HCT116 (cell line): Measurements from ENCODE around the gene LRRC61.

Experiments
- CEBPB ChIP-seq: IDR thresholded peaks from 2 replicates; pipeline ENCODE4 v1.6.1; 2012; ENCODE audit warnings: low read depth
- JUND ChIP-seq: IDR thresholded peaks from 2 replicates; pipeline ENCODE4 v1.6.1; 2012
- POLR2A ChIP-seq: IDR thresholded peaks from 2 replicates; pipeline ENCODE4 v1.7.0; 2011; ENCODE audit warnings: borderline replicate concordance; ENCODE audit not compliant: insufficient read depth, insufficient read length; ENCODE audit errors: extremely low read depth
- POLR2AphosphoS5 ChIP-seq: IDR thresholded peaks from 2 replicates; pipeline ENCODE4 v1.6.1; 2011; ENCODE audit warnings: mild to moderate bottlenecking, low read depth, low read length, moderate library complexity
- SIN3A ChIP-seq: IDR thresholded peaks from 2 replicates; pipeline ENCODE4 v1.6.1; 2012; ENCODE audit warnings: low read depth
- ZFX ChIP-seq: fragments of 450-650 bp; IDR thresholded peaks from 2 replicates; pipeline ENCODE4 v1.6.1; 2017
- ZNF274 ChIP-seq: fragments of 200-500 bp; sonication (Bioruptor generic); IDR thresholded peaks from 2 replicates; pipeline ENCODE4 v1.6.1; 2014; ENCODE audit warnings: mild to moderate bottlenecking, low read depth, low read length, inconsistent platforms
- TF ChIP-seq, protein P1 (sequence below), 3 experiments: fragments of 200-600 bp in 1 of 3; sonication (generic) in 1 of 3; IDR thresholded peaks in 2 of 3; conservative IDR thresholded peaks in 1 of 3; 2 replicates each; pipeline ENCODE4 v1.5.1; 2012 to 2017; ENCODE audit warnings: low read depth in 2 of 3, low read length in 2 of 3, antibody characterized with exemption in 1 of 3, borderline replicate concordance in 1 of 3, control low read depth in 1 of 3, mild to moderate bottlenecking in 1 of 3, mixed read lengths in 1 of 3, mixed run types in 1 of 3, moderate library complexity in 1 of 3; ENCODE audit not compliant: insufficient read depth in 1 of 3
- TF ChIP-seq, protein P2 (sequence below): IDR thresholded peaks from 2 replicates; pipeline ENCODE4 v1.6.1; 2012; ENCODE audit warnings: low read depth

DNA sequence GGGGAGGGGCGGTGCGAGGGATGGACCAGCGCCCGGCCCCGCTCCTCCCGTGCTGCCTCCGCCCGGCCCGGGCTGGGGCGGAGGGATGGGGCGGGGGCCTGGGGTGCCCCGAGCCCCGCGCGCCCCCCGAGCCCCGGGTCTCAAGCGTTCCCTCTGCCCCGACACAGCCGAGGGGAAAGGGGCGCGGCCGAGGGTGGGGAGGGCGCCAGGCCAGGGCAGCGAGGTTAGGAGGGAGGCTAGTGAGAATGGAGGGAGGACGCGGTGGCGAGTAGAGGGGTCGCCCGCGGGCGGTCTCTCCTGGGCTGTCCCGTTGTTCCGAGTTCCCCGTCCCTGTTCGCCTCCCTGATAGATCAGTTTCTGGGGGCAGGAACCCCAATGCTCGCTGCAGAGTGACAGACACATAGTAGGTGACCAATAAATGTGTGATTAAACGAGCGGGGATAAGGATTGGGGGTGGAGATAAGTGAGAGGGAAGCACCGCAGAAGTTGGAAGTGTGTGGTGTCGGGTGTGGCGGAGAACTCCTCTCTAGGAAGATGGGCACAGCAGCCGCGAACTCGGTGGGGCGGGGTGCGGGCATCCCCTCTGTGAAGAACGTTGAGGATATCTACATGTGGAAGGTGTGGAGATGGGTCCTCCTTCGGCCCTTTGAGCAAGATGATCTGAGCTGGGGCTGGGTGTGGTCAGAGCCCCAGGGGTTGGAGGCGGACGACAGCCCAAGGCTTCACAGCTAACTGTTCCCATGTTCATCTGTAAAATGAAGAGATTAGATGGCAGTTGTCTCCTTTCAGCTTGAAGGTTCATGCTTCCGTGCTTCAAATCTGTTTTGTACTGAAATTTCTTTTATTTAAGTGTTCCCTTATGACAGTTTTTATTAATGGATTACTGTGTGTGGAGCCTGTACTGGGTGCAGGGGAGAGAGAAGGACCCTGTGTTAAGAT, 56.6 kb downstream of the LRRC61 start:
- TF ChIP-seq POLR2AphosphoS5 (no peak), POLR2A (no peak), SIN3A (no peak), JUND (no peak), CEBPB (no peak), ZFX (no peak), ZNF274 (no peak)
- TF ChIP-seq, protein P1, sequence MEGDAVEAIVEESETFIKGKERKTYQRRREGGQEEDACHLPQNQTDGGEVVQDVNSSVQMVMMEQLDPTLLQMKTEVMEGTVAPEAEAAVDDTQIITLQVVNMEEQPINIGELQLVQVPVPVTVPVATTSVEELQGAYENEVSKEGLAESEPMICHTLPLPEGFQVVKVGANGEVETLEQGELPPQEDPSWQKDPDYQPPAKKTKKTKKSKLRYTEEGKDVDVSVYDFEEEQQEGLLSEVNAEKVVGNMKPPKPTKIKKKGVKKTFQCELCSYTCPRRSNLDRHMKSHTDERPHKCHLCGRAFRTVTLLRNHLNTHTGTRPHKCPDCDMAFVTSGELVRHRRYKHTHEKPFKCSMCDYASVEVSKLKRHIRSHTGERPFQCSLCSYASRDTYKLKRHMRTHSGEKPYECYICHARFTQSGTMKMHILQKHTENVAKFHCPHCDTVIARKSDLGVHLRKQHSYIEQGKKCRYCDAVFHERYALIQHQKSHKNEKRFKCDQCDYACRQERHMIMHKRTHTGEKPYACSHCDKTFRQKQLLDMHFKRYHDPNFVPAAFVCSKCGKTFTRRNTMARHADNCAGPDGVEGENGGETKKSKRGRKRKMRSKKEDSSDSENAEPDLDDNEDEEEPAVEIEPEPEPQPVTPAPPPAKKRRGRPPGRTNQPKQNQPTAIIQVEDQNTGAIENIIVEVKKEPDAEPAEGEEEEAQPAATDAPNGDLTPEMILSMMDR (IDR thresholded peaks at IDR 0.05 in 2 of 3, conservative IDR thresholded peaks at IDR 0.05 in 1 of 3; ENCODE audit: borderline replicate concordance in 1 of 3, insufficient read depth in 1 of 3, low read depth in 2 of 3, low read length in 2 of 3): no peak
- TF ChIP-seq, protein P2, sequence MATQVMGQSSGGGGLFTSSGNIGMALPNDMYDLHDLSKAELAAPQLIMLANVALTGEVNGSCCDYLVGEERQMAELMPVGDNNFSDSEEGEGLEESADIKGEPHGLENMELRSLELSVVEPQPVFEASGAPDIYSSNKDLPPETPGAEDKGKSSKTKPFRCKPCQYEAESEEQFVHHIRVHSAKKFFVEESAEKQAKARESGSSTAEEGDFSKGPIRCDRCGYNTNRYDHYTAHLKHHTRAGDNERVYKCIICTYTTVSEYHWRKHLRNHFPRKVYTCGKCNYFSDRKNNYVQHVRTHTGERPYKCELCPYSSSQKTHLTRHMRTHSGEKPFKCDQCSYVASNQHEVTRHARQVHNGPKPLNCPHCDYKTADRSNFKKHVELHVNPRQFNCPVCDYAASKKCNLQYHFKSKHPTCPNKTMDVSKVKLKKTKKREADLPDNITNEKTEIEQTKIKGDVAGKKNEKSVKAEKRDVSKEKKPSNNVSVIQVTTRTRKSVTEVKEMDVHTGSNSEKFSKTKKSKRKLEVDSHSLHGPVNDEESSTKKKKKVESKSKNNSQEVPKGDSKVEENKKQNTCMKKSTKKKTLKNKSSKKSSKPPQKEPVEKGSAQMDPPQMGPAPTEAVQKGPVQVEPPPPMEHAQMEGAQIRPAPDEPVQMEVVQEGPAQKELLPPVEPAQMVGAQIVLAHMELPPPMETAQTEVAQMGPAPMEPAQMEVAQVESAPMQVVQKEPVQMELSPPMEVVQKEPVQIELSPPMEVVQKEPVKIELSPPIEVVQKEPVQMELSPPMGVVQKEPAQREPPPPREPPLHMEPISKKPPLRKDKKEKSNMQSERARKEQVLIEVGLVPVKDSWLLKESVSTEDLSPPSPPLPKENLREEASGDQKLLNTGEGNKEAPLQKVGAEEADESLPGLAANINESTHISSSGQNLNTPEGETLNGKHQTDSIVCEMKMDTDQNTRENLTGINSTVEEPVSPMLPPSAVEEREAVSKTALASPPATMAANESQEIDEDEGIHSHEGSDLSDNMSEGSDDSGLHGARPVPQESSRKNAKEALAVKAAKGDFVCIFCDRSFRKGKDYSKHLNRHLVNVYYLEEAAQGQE: no peak
